ENCODE data around the gene IL4R.

GRCh38 chr16:27273670-27274423 is 39.9 kb upstream of the IL4R start:
- no peak for TF ChIP-seq CTCF (conservative IDR thresholded peaks at IDR 0.05; ENCODE audit: low read length)
- no peak for TF ChIP-seq EZH2phosphoT487 (IDR thresholded peaks at IDR 0.05; ENCODE audit: borderline replicate concordance)

All from Loucy (cell line).